WTC11 (cell line): ENCODE data around the gene BCAS3. TPM values are rescaled to one million over a fixed set of nuclear protein-coding genes. Genes with fewer than 3 reads are reported as not detected.

Experiments
- ATAC-seq: fragments of 200-7000 bp; cut with Tn5 transposase; 2 replicates; pipeline ENCODE4 v1.10.0; 2021; ENCODE audit warnings: mild to moderate bottlenecking, moderate library complexity
- CTCF ChIA-PET: fragments of 300-600 bp; sonication (Branson Sonifier 250); formaldehyde crosslinking; loops from one replicate; lab custom pipeline; 2021; ENCODE audit warnings: antibody characterized with exemption; lab: Charles Lee
- POLR2A ChIA-PET: fragments of 350-600 bp; sonication (Branson Sonifier 250); formaldehyde crosslinking; loops from one replicate; lab custom pipeline; 2021; ENCODE audit warnings: antibody characterized with exemption; lab: Charles Lee
- DNase-seq: peaks from one replicate; pipeline ENCODE4 v3.0.0; 2021; ENCODE audit warnings: low spot score
- H3K27ac Mint-ChIP-seq: 2 replicates; pipeline ENCODE4 v1.8.0; 2021; ENCODE audit warnings: mixed read lengths
- H3K27me3 Mint-ChIP-seq: 2 replicates; pipeline ENCODE4 v1.8.0; 2021; ENCODE audit warnings: low read depth, mild to moderate bottlenecking, moderate library complexity, mixed read lengths
- H3K36me3 Mint-ChIP-seq: 2 replicates; pipeline ENCODE4 v1.8.0; 2021; ENCODE audit warnings: mixed read lengths
- H3K4me1 Mint-ChIP-seq: 2 replicates; pipeline ENCODE4 v1.8.0; 2022; ENCODE audit warnings: mixed read lengths
- H3K4me3 Mint-ChIP-seq: 2 replicates; pipeline ENCODE4 v1.8.0; 2021; ENCODE audit warnings: mild to moderate bottlenecking, moderate library complexity, mixed read lengths
- H3K9me3 Mint-ChIP-seq: 2 replicates; pipeline ENCODE4 v1.8.0; 2021; ENCODE audit warnings: mixed read lengths
- ATF3 ChIP-seq: sonication (generic); formaldehyde crosslinking; conservative IDR thresholded peaks from 2 replicates; pipeline ENCODE4 v1.8.1; 2022; ENCODE audit warnings: mild to moderate bottlenecking, missing genetic modification reagents
- CBFB ChIP-seq: sonication (generic); formaldehyde crosslinking; IDR thresholded peaks from 2 replicates; pipeline ENCODE4 v1.8.1; 2022; ENCODE audit warnings: mild to moderate bottlenecking, low read depth, missing genetic modification reagents
- CREB1 ChIP-seq: sonication (generic); formaldehyde crosslinking; IDR thresholded peaks from 2 replicates; pipeline ENCODE4 v1.8.0; 2023; ENCODE audit warnings: mild to moderate bottlenecking, missing genetic modification reagents
- CTCF ChIP-seq: fragments of 200-600 bp; IDR thresholded peaks from 2 replicates; pipeline ENCODE4 v1.8.0; 2022; ENCODE audit warnings: antibody characterized with exemption
- E2F5 ChIP-seq: sonication (generic); formaldehyde crosslinking; IDR thresholded peaks from 2 replicates; pipeline ENCODE4 v1.8.1; 2022; ENCODE audit warnings: mild to moderate bottlenecking, moderate library complexity, missing genetic modification reagents
- ELF4 ChIP-seq: sonication (generic); formaldehyde crosslinking; IDR thresholded peaks from 2 replicates; pipeline ENCODE4 v1.8.1; 2022; ENCODE audit warnings: low read depth, mild to moderate bottlenecking, moderate library complexity, missing genetic modification reagents
- EMX1 ChIP-seq: fragments of 250-450 bp; sonication (Bioruptor Pico); IDR thresholded peaks from 2 replicates; pipeline ENCODE4 v1.8.0; 2021; ENCODE audit warnings: mild to moderate bottlenecking
- FOXP1 ChIP-seq: sonication (generic); formaldehyde crosslinking; IDR thresholded peaks from 2 replicates; pipeline ENCODE4 v1.8.0; 2022; ENCODE audit warnings: missing genetic modification reagents, mild to moderate bottlenecking, moderate library complexity, borderline replicate concordance
- HMGA2 ChIP-seq: fragments of 250-450 bp; sonication (Bioruptor Pico); IDR thresholded peaks from 2 replicates; pipeline ENCODE4 v1.4.0; 2021; ENCODE audit warnings: mild to moderate bottlenecking, moderate library complexity
- JAZF1 ChIP-seq: fragments of 250-450 bp; sonication (Bioruptor Pico); IDR thresholded peaks from 2 replicates; pipeline ENCODE4 v1.9.0; 2021; ENCODE audit warnings: moderate library complexity, mild to moderate bottlenecking, inconsistent platforms
- NFATC4 ChIP-seq: fragments of 250-450 bp; sonication (Bioruptor Pico); IDR thresholded peaks from 2 replicates; pipeline ENCODE4 v1.9.0; 2021; ENCODE audit warnings: mild to moderate bottlenecking
- NR1H2 ChIP-seq: sonication (generic); formaldehyde crosslinking; IDR thresholded peaks from 2 replicates; pipeline ENCODE4 v1.9.0; 2021; ENCODE audit warnings: mild to moderate bottlenecking, moderate library complexity, missing genetic modification reagents
- NR2C2 ChIP-seq: sonication (generic); formaldehyde crosslinking; IDR thresholded peaks from 2 replicates; pipeline ENCODE4 v1.8.0; 2022; ENCODE audit warnings: mild to moderate bottlenecking, missing genetic modification reagents
- NR3C1 ChIP-seq: sonication (generic); formaldehyde crosslinking; conservative IDR thresholded peaks from 2 replicates; pipeline ENCODE4 v1.8.1; 2023; ENCODE audit warnings: low read depth, mild to moderate bottlenecking, missing genetic modification reagents
- SMAD4 ChIP-seq: sonication (generic); formaldehyde crosslinking; IDR thresholded peaks from 2 replicates; pipeline ENCODE4 v1.8.0; 2022; ENCODE audit warnings: mild to moderate bottlenecking, missing genetic modification reagents
- SOX15 ChIP-seq: fragments of 250-450 bp; sonication (Bioruptor Pico); IDR thresholded peaks from 2 replicates; pipeline ENCODE4 v1.9.0; 2021; ENCODE audit warnings: mild to moderate bottlenecking
- ZBTB21 ChIP-seq: sonication (generic); formaldehyde crosslinking; IDR thresholded peaks from 2 replicates; pipeline ENCODE4 v1.8.1; 2023; ENCODE audit warnings: mild to moderate bottlenecking, missing genetic modification reagents, borderline replicate concordance
- ZBTB43 ChIP-seq: sonication (generic); formaldehyde crosslinking; IDR thresholded peaks from 2 replicates; pipeline ENCODE4 v1.8.1; 2023; ENCODE audit warnings: mild to moderate bottlenecking, missing genetic modification reagents
- ZNF138 ChIP-seq: sonication (generic); formaldehyde crosslinking; conservative IDR thresholded peaks from 2 replicates; pipeline ENCODE4 v1.8.1; 2022; ENCODE audit warnings: mild to moderate bottlenecking, moderate library complexity, missing genetic modification reagents
- ZNF219 ChIP-seq: sonication (generic); formaldehyde crosslinking; IDR thresholded peaks from 2 replicates; pipeline ENCODE4 v1.8.0; 2023; ENCODE audit warnings: missing genetic modification reagents, mild to moderate bottlenecking, borderline replicate concordance
- ZNF317 ChIP-seq: sonication (generic); formaldehyde crosslinking; IDR thresholded peaks from 2 replicates; pipeline ENCODE4 v1.8.1; 2023; ENCODE audit warnings: low read depth, mild to moderate bottlenecking, moderate library complexity, missing genetic modification reagents, borderline replicate concordance
- ZNF423 ChIP-seq: fragments of 250-450 bp; sonication (Bioruptor Pico); IDR thresholded peaks from 2 replicates; pipeline ENCODE4 v2.1.2; 2022; ENCODE audit warnings: mild to moderate bottlenecking, moderate library complexity
- ZNF671 ChIP-seq: fragments of 250-450 bp; sonication (Bioruptor Pico); IDR thresholded peaks from 2 replicates; pipeline ENCODE4 v1.8.0; 2021; ENCODE audit warnings: mild to moderate bottlenecking
- total RNA-seq: library from RNA; stranded (reverse); gene quantifications from 3 replicates; pipeline ENCODE4 v1.2.3, GENCODE V29; 2021
- TF ChIP-seq, protein P1 (sequence below): sonication (generic); formaldehyde crosslinking; IDR thresholded peaks from 2 replicates; pipeline ENCODE4 v1.8.0; 2022; ENCODE audit warnings: missing genetic modification reagents
- TF ChIP-seq, protein P2 (sequence below): sonication (generic); formaldehyde crosslinking; IDR thresholded peaks from 2 replicates; pipeline ENCODE4 v1.8.0; 2023; ENCODE audit warnings: missing genetic modification reagents
- TF ChIP-seq, protein P3 (sequence below): fragments of 250-450 bp; sonication (Bioruptor Pico); IDR thresholded peaks from 2 replicates; pipeline ENCODE4 v1.9.0; 2021; ENCODE audit warnings: mild to moderate bottlenecking

BCAS3 gene
- total RNA-seq, 1 experiment from 2014 or later: 15.5 TPM

DNA sequence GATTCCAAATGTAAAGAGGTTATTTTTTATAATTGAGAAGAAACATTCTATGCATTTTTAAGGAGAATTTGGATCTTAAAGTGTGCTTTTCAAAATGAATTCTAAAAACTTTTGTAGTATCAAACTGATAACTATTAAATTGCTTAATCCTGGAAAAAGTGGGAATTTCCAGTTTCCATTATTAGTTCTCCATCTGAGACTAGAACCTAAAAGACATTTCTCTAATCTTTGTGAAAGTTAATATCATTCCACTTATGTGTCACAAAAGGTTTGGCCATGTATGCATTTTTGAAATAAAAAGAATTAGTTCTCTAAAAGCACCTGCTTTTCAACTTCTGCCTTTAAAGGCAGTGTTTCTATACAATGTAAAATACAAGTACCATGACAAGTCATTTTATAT, 155.0 kb downstream of the BCAS3 start:
- Mint-ChIP-seq H3K4me3 (no peak overlapping the region), H3K27ac (no peak overlapping the region), H3K27me3 (no peaks in the 10 kb centered on the region), H3K9me3 (no peaks in the 10 kb centered on the region), H3K4me1 (no peaks in the 10 kb centered on the region), H3K36me3 (no peaks in the 10 kb centered on the region)
- TF ChIP-seq CTCF (no peak), CREB1 (no peak), NR3C1 (CRISPR knock-in tag) (no peak), ZBTB21 (no peak), FOXP1 (CRISPR knock-in tag) (no peak)
- ATAC-seq (no peak), DNase-seq (no peak)
- POLR2A ChIA-PET: no interaction called here
- CTCF ChIA-PET: no interaction called here

- no peak overlapping the region for H3K27ac Mint-ChIP-seq
- no peak for ATAC-seq
- H3K4me3 Mint-ChIP-seq: no peak overlapping the region
- no peaks in the 10 kb centered on the region for H3K36me3 Mint-ChIP-seq
- TF ChIP-seq CBFB (CRISPR knock-in tag): no peak
- no peak for TF ChIP-seq SOX15
- no peak for TF ChIP-seq ZNF423 (CRISPR knock-in tag)
- TF ChIP-seq JAZF1 (CRISPR knock-in tag): no peak
- no peak for TF ChIP-seq ELF4 (CRISPR knock-in tag)
- TF ChIP-seq, protein P1, sequence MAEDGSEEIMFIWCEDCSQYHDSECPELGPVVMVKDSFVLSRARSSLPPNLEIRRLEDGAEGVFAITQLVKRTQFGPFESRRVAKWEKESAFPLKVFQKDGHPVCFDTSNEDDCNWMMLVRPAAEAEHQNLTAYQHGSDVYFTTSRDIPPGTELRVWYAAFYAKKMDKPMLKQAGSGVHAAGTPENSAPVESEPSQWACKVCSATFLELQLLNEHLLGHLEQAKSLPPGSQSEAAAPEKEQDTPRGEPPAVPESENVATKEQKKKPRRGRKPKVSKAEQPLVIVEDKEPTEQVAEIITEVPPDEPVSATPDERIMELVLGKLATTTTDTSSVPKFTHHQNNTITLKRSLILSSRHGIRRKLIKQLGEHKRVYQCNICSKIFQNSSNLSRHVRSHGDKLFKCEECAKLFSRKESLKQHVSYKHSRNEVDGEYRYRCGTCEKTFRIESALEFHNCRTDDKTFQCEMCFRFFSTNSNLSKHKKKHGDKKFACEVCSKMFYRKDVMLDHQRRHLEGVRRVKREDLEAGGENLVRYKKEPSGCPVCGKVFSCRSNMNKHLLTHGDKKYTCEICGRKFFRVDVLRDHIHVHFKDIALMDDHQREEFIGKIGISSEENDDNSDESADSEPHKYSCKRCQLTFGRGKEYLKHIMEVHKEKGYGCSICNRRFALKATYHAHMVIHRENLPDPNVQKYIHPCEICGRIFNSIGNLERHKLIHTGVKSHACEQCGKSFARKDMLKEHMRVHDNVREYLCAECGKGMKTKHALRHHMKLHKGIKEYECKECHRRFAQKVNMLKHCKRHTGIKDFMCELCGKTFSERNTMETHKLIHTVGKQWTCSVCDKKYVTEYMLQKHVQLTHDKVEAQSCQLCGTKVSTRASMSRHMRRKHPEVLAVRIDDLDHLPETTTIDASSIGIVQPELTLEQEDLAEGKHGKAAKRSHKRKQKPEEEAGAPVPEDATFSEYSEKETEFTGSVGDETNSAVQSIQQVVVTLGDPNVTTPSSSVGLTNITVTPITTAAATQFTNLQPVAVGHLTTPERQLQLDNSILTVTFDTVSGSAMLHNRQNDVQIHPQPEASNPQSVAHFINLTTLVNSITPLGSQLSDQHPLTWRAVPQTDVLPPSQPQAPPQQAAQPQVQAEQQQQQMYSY (CRISPR knock-in tag): no peak
- TF ChIP-seq ZNF317 (CRISPR knock-in tag): no peak
- TF ChIP-seq ATF3 (CRISPR knock-in tag): no peak
- no peak for TF ChIP-seq ZNF671 (CRISPR knock-in tag)
- TF ChIP-seq SMAD4: no peak
- no peak for TF ChIP-seq FOXP1 (CRISPR knock-in tag)
- TF ChIP-seq HMGA2 (CRISPR knock-in tag): no peak
- TF ChIP-seq NFATC4 (CRISPR knock-in tag): no peak
- no peak for TF ChIP-seq ZBTB21
- no peak for TF ChIP-seq EMX1 (CRISPR knock-in tag)
- no peak for TF ChIP-seq CREB1
- no peaks in the 10 kb centered on the region for H3K4me1 Mint-ChIP-seq
- no peaks in the 10 kb centered on the region for H3K27me3 Mint-ChIP-seq
- DNase-seq: no peak
- CTCF ChIA-PET: no interaction called here
- POLR2A ChIA-PET: no interaction called here
- no peaks in the 10 kb centered on the region for H3K9me3 Mint-ChIP-seq
These were observed 162.8 kb downstream of the BCAS3 start for GRCh38 chr17:60840456-60840855.

GRCh38 chr17:60845012-60845411, 167.4 kb downstream of the BCAS3 start:
- ATAC-seq (no peak), DNase-seq (no peak)
- Mint-ChIP-seq H3K36me3 (no peaks in the 10 kb centered on the region), H3K9me3 (no peaks in the 10 kb centered on the region), H3K4me1 (no peaks in the 10 kb centered on the region), H3K27ac (no peak overlapping the region; the same call in 1 of the 2 replicates), H3K27me3 (no peaks in the 10 kb centered on the region), H3K4me3 (no peak overlapping the region)
- CTCF ChIA-PET: no interaction called here
- POLR2A ChIA-PET: no interaction called here
- no peak for TF ChIP-seq ZNF219 (CRISPR knock-in tag)
- no peak for TF ChIP-seq ZBTB43
- TF ChIP-seq, protein P2, sequence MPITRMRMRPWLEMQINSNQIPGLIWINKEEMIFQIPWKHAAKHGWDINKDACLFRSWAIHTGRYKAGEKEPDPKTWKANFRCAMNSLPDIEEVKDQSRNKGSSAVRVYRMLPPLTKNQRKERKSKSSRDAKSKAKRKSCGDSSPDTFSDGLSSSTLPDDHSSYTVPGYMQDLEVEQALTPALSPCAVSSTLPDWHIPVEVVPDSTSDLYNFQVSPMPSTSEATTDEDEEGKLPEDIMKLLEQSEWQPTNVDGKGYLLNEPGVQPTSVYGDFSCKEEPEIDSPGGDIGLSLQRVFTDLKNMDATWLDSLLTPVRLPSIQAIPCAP (CRISPR knock-in tag): no peak
- TF ChIP-seq E2F5 (CRISPR knock-in tag): no peak
- TF ChIP-seq NFATC4 (CRISPR knock-in tag): no peak
- no peak for TF ChIP-seq NR1H2
- TF ChIP-seq FOXP1 (CRISPR knock-in tag): no peak
- TF ChIP-seq NR2C2 (CRISPR knock-in tag): no peak
- no peak for TF ChIP-seq ZNF138 (CRISPR knock-in tag)
- TF ChIP-seq, protein P3, sequence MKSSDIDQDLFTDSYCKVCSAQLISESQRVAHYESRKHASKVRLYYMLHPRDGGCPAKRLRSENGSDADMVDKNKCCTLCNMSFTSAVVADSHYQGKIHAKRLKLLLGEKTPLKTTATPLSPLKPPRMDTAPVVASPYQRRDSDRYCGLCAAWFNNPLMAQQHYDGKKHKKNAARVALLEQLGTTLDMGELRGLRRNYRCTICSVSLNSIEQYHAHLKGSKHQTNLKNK (CRISPR knock-in tag): no peak
